ENCODE measurements around the gene MYF5.

MYF5 gene

DNA sequence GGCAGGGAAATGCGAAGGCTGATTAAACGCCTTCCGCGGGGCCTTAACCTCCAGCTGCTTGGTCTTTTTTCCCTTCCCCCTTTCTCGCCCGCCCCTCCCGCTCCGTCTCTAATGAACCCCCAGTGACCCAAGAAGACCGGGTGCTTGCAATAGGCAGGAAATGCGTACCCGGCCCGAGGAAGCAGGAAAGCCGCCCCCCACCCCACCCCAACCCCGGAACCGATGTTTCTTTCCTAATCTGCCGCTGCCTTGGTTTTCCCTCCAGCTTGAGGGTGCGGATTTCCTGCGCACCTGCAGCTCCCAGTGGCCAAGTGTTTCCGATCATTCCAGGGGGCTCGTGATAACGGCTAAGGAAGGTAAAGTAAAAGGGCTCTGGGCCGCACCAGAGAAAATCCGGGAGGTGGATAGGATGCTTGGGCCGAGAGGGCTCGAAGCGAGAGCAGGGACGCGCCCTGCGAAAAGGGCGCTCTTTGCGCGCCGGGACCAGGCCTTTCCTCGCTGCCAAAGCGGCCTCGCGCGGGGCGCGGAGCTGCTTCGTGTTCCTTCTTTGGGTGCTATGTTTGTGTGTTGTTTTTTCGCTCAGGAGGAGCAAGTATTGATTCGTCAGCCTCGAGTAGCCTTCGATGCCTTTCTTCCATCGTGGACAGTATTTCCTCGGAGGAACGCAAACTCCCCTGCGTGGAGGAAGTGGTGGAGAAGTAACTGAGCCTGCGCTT lies 8.3 kb upstream of the MYF5 start:
- DNase-seq, result no peak

DNA sequence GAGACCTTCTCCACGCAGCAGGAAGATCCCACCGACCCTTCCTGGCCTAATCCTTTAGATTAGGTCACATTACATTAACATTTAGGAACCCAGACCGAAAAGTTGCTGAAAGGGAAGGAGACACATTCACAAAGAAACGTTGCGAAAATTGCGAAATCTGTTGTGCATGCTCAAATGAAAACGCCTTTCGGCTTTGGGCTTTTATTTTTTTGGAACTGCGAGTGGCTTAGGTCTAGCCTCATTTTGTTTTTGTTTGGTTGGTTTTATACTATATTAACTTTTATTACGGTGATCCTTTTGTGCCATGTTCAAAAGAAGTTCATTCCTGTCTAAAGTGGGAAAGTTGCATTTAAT lies 7.8 kb upstream of the MYF5 start:
- DNase-seq, result no peak

DNA sequence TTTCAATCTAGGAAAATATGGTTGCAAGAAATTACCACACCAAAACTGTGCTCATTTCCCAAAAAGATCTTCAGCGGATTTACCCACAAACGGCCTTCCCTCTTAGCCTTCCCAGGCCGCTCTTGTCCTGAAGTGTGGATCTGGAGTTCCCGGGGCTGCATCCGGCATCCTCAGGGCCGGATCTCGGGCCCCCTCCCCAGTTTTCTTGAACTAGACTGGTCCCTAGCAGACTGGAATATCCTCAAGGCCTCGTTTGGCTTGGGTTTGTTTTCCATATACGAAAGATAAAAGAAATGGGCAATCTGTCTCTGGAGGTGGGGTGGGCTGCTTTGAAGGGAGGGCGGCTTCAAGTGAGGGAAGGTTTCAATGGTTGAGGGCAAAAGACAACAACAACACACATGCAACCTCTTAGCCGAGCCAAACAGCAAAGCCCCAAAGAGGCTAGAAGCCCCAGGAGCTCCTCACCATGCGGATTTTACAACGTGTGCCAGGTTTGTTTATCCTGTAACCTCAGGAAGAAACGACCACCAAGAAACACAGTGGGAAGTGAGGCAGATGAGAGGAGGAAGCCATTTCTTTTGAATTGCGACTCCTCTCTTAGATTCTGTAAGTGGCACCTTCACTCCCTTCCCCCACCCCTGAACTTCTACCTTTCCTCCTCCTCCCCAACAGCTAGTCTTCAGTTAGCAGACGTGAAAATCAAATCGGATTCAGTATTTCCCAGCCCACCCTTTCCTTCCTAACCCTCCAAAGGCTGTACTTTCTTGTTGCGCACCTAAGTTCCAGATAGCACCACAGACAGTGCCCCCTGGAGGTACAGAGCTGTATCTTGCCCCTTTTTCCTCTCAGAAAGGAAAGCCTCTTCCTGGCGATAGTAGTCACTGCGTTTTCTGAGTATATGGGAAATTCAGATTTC lies 6.6 kb upstream of the MYF5 start:
- DNase-seq, result no peak

DNA sequence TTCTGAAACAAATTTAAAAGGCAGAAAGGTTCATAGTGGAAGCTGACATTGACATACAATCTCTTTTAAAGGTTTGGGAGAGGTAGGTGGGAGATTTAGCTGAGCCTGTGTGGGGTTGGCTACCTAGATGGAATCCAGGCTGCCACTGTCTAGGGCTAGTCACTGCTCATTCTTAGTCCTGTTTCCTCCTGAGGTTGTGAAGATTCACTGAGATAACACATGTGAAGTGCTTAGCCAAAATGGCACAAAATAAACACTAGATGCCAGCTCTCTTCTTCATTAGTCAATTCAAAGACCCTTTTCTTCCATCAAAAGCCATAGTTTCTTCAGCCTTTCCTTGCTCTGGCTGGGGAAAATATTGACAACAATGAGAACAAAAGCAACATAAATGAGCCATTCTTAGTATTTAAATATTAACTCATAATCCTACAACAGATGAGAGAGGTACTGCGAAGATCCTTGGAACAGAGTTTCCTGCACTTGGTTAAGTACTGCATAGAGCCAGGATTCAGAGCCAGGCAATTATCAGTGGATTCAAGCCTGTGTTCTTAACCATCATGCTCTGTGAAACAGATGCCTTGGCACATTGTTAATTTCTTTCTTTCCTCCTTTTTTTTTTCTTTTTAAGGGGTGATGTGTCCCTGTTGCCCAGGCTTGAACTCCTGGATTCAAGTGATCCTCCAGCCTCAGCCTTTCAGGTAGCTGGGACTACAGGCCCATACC lies 5.8 kb upstream of the MYF5 start:
- no peak for DNase-seq

DNA sequence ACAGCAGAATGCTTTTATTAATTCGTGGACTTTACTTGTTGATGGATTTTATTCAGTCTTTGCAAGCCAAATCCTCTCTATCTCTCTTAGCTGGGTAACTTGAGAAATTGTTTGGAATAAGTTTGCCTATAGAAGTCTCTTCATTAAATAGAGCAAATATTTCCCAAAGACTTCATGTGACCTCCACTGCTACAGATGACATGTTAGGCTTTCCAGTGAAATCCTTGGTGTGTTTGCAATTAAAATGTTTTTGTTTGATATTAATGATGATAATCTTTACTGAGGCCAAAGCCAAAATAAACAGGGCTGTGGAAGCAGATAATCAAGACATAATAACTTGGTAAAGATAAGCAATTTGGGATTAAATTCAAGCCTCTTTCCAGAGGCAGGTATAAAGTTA lies 4.8 kb upstream of the MYF5 start:
- no peak for DNase-seq

DNA sequence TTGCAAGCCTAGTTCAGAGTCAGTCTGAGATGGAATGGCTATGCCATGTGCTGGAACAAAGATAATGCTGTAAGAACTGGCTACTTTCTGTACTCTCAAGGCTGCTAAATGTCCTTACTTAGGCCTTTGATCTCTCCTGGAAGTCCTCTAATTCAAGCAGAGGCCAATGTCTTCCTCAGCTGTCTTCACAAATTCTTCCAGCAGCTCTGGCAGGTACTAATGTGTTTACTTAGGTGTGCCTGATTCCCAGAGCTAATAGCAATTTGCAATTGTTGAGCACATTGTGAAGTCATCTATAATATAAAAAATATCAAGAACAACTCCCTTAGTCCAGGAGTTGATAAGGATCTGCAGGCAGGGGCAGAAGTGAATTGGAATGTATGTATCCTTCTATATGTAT lies 3.8 kb upstream of the MYF5 start:
- no peak for DNase-seq

DNA sequence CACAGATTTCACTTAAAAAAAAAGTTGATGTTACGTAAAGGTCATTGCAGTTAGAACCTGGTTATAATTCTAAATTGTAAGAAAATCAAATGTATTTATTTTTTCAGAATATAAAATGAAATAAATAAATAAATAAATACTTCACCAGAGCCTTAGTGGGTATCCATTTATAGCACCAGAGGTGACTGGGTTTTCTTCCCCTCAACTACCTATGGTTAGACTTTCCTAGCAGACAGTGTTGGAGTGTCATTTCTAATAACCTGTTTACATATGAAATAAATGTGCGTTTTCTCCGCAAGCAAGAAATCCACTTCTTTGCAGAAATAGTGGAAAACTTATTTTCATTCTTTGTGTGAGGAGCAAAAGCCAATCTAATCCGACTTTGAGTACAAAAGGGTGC lies 3.3 kb upstream of the MYF5 start:
- DNase-seq, result no peak

DNA sequence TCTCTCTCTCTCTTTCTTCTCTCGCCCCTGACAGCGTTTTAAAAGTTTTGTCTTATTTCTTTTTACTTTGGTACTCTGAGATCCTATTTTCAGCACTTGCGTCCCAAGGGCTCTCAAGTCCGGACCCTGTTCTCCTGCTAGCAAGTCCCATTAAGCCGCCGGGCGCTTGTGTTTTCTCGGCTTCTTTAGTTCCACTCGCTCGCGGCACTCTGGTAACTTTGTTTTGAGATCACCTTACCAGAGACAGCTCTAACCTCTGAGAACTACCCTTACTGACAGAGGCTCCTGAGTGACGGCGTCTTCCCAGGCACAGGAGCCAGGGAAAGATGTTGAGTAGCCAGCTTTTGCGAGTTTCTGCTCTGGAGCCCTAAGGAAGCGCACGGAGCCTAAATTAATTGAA lies 2.7 kb upstream of the MYF5 start:
- DNase-seq, result no peak

DNA sequence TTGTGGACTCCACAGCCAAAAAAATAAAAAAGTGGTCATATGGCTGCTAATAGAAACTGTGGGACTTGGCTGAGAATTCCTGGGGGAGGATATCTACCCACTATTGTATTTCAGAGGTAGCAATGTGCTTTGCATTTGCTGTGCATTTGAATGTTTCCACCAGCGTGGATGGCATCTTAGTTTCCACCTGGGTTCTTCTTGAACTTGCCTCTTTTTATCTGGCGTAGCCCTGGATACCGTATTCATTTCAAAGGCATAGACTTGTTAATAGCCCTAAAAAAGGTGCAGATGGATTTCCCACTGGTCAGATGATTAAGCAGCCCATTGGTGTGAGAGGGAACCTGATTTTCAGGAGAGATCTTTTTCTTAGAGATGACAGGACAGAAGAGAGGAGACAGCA lies 1.9 kb upstream of the MYF5 start:
- DNase-seq, result no peak

DNA sequence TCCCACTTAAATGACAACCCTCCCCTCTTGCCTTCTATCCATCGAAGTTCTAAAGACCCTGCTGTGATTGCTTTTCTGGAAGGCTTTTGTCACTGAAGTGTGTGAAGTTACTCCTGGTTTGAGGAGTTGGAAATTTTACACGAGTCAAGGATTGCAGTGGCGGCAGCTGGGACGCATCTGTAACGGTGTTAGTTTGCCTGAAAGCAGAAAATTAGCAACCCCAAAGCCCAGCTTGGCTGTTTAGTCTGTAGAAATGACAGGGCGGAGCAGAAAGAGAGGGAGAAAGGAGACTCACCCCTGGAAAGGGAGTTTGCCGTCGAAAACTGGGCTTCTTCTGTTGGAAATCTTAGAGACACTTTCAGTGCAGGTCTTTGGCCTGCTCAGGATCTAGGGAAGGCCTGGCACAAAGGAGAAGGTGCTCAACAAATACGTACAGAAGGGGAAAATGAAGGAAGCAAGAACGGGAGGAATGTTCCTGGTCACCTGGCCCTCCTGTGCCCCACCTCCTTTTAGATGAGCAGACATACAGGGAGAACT lies 931 bp upstream of the MYF5 start:
- DNase-seq, result no peak

DNA sequence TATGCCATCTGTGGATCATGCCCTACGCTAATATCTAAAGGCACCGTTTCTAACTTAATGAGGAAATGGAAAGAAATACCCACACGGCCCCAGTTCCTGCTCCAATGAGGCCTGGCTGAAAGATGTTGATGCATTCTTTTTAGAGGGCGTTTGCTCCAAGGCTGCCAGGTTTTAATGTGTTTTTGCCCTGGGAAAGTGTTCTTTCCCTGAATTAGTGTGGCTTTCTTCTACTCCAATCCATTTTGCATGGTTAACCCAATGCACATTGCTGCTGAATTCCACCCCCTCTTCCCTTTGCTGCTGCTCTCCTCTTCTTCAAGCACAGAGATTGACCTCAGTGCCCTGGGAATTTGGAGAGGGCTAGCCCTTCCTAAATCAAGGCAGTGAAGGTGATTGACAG lies 1.1 kb downstream of the MYF5 start:
- DNase-seq, result no peak

DNA sequence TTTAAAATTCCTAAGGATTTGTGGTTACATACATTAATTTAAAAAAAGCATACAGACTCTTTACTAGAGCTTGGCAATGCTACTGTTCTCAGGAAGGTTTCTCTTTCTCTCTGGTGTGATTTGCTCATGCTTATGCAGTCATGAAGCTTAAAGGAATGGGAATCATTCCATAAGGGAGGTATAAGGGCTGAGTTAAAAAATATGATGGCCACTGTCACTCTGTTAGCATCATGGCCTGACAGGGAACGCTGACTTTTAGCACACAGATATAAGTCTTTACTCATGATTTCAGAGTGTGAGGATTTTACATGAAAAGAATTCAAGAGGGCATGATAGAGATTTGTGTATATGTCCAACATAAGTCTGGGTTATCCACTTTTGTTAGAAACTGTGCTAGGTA lies 3.8 kb downstream of the MYF5 start:
- DNase-seq, result no peak

DNA sequence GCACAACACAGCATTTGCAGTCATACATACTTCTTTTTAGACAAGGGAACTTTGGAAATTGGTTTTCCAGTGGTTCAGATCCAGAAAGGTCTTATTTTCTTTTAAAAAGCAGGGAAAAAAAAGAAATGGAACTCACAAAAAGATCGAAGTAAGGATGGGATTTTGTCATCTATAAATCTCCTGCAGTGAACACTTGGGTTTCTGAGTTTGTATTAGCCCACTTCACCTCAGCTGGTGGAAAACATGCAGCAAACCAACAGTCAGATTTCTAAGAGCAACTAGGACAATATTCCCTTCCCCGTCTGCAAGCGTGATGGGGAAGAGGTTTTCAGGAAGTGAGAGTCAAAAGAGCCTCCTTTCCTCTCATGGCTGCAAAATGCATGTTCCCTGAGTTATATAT lies 4.6 kb downstream of the MYF5 start:
- DNase-seq, result no peak

DNA sequence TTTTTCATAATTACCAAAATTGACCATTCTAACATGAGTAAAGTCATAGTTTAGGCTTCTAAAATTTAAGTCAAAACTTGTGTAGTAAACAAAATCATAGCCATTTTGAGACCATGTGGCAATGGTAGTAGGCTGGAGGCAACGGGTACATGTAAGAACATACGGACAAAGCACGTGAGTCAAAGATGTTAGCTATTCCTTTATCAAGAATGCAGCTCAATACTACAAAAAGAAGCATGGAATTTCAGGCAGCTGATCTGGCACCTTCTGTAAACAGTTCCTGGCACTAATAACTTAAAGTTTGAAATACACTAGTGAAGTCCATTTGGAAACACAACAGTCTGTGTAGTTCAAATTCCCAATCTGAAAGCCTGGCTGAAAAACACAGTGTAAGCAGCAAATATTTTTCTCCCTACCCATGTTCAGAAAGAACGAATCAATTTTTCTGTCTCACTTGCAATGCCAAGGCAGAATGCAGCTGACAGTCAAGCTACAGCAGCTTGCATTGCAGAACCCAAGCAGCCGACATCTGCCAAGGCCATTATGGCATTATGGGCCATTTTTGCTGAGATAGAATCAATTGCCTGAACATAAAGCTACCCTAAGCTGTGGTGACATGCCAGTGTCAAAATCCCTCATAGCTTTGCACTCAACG lies 29.3 kb downstream of the MYF5 start:
- no peak for DNase-seq

DNA sequence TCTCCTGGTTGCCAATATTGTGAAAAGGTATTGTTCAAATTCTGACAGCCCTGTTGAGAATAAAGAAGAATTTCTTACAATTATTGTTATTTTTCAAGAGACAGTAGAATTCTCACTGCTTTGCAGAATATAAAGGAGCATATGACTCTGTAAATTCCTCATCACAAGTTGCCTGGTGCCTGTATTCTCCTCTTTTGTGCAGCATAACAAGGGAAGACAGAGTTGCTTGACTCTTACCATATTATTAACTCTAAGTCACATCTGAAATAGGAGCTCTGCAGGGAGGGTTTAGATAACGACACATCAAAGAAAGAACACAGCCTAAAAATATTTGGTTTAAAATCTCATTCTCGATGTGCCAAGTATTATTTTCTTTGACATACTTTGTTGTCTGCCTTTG lies 31.1 kb downstream of the MYF5 start:
- DNase-seq, result no peak

DNA sequence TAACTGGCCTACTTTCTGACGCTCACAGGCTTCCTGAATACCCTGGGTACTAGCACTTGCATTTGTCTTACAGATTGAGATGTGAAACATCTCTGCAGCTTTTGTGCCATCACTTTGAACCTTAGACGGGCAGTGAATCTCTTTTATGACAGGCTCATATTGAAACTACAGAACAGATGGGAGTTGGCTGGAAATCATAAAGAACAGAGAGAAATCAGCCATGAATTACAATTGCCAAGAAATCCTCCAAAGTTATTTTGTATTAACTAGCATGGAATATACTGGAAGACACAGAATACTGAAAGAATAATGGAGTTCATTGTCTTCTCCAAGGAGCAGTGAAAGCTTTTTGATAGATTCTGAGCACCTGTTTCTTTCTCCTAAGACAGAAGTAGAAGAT lies 32.7 kb downstream of the MYF5 start:
- DNase-seq, result no peak

DNA sequence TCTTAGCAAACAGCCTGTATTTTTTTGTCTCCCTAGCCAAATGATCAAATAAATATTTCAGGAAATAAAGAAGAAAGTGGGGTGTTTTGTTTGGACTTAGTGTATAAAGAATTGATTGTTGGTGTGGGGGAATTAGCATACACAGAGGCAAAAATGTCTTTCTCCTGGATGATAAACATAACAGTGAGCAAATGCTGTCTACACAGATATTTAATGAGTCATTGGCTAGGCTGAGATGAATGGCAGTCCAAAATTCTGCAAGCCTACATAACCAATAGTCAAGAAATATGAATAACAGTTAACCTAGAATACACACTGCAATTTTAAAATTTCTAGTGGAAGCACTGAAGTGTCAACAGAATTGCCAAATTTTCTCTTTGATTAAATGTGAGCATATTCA lies 35.8 kb downstream of the MYF5 start:
- no peak for DNase-seq

DNA sequence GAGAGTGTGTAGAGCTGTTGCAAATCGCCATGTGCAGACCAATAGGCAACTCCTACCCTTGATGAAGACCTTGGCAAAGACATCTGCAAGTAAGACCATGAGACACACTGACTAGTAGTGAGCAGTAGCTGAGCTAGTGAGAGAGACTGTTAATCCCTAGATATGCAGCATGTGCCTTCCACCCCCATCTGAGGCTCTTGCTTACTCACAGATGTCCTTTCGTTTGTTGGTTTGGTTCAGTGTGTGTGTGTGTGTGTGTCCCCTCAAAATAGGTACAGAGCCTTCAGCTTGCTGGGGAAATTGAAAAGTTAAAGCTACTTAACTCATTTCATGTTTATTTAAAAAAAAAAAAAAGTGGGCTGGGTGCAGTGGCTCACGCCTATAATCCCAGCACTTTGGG lies 37.6 kb downstream of the MYF5 start:
- no peak for DNase-seq

DNA sequence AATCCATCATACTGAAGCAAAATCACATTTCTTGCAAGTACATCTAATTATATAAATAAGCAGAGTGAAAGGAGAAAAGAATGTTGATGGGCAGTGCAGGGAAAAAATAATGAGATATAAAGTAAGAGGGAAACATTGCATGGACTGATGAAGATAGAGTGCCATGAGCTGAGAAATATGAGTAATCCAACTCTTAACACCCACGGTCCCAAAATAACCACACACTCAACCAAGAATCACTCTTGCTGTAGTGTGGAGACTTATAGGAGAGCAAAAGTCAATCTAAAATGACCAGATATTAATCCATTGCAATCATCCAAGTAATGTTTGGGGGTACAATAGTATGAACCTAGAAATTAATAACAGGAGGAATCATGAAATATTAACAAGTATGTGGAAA lies 40.2 kb downstream of the MYF5 start:
- DNase-seq, result no peak

DNA sequence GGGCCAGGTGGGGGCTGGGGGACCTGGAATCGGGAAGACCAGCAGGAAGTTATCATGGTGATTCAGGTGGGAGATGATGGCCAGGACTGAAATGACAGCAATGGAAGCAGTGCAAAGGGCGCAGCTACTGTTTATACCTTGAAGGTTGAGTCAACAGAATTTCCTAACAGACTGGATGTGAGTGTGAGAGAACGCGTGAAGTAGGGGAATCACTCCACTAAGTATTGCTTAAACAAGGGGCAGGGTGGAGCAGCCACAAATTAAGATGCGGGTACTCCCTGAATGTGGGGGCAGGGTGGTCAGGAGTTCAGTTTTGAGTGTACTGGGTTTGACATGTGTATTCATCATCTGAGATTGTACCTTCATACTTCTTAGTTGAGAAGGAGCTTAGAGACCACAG lies 45.1 kb downstream of the MYF5 start:
- DNase-seq, result no peak

DNA sequence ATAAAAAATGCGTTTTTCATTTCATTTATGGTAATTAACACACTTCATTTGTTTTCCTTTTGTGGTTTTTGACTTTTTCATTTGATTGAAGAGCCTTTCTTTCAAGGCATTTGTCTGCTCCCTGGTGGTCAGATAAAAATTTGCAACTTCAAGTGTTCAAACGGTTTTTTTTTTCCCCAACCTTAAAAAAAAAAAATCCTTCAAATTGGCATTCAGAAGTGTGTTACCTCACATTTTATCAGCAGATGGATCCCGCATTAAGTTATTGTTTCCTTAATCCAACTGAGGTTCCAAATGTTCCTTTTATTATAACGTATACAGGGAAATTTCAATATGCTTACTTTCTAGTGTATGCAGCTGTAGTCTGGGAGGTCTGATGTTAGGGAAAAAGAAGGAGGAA lies 47.2 kb downstream of the MYF5 start:
- DNase-seq, result no peak

DNA sequence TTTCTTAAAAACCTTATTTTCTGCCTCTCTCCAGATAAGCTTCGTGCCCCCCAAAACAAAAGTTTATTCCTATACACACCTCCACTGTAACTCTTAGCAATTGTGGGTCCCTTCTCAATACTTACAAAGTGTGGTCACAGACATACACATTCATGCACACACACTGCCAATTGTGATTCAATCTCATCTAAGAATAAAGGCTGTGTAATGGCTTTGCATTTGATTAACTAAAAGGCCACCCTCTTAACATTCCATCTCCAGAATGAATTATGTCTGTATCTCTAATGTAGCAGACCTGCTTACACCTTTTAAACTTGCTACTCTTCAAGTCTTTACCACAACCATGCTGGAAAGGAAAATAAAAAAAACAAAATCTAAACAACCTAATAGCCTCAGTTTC lies 49.5 kb downstream of the MYF5 start:
- no peak for DNase-seq

DNA sequence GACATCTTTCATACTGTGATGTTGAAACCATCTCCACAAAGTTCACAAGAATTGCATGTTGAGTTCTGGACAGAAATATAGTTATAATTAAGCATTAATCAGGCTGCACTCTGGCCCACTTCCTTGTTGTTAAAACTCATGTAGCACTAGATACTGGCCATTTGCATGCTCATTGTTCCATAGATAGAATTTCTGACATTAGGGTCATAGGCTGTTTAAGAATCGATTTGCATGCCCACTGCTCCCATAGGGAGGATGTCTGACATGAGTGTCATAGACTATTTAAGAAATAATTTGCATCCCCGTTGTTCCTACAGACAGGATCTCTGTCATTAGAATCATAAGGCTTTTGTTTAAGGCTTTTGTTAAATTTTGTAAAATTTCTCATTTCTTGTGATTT lies 50.2 kb downstream of the MYF5 start:
- DNase-seq, result no peak

Measured in activated T-cell treated with anti-CD3 and anti-CD28 coated beads for 4 hours (primary cell).